ENCODE measurements around the gene DNM1L. TPM values are rescaled to one million over a fixed set of nuclear protein-coding genes. Genes with fewer than 3 reads are reported as not detected.

DNM1L gene
- total and polyA plus RNA-seq, 9 of the 15 experiments (the other 6 are each of a cell fraction or from before 2014, with no cell fraction given): 24.1 to 82.8 (median 61.5) TPM

GRCh38 chr12:32714772-32715171 lies 35.7 kb downstream of the DNM1L start:
- Histone ChIP-seq H3K27me3 (ENCODE audit: control insufficient read depth in 2 of 2, insufficient read depth in 2 of 2, low read length in 2 of 2) (no peaks in the 10 kb centered on the region), H3K27ac (ENCODE audit: extremely low read depth, low read depth, low read length) (no peak overlapping the region), H3K9ac (ENCODE audit: insufficient read depth in 1 of 2, low read depth in 2 of 2, low read length in 2 of 2) (no peak overlapping the region), H3K79me2 (ENCODE audit: control insufficient read depth, insufficient read depth, low read length) (no peaks in the 10 kb centered on the region), H3K4me3 (no peak overlapping the region), H2AFZ (ENCODE audit: low read depth, low read length) (no peak overlapping the region), H3K9me3 (replicated peaks; ENCODE audit: control insufficient read depth, insufficient read depth, low read depth, low read length) (no peaks in the 10 kb centered on the region), H4K20me1 (replicated peaks; ENCODE audit: control insufficient read depth, insufficient read depth, low read length) (no peaks in the 10 kb centered on the region), H3K9me1 (ENCODE audit: control insufficient read depth, insufficient read depth, low read length) (no peaks in the 10 kb centered on the region), H3K36me3 (ENCODE audit: control insufficient read depth, insufficient read depth, low read length) (peaks cover 60% of the 10 kb centered on the region), H3K4me1 (replicated peaks in 1 of 2; ENCODE audit: control insufficient read depth in 2 of 2, insufficient read depth in 2 of 2, low read length in 2 of 2) (no peaks in the 10 kb centered on the region), H3K4me2 (ENCODE audit: insufficient read depth, low read length) (no peak overlapping the region)
- ATAC-seq (no peak), FAIRE-seq (no peak), DNase-seq (ENCODE audit: extremely low read depth in 1 of 4, low spot score in 3 of 4) (no peak)
- ChIA-PET POLR2A (interaction anchor here (0.8 to 1.6 kb wide), 2 partner anchors 10 to 224 kb away, joined by 3 to 4 read pairs; no protein-coding TSS in a partner anchor), CTCF (ENCODE audit: low intra/inter-chr PET ratio) (no interaction called here)
- BruUV-seq (replicated peaks): no TSS peak
- intact Hi-C loops (cut with micrococcal nuclease) (no loop called here), in situ Hi-C loops (cut with MboI) (no loop called here)
- TF ChIP-seq JUND (IDR thresholded peaks at IDR 0.05; ENCODE audit: borderline replicate concordance, low read depth, low read length) (no peak), JUND (tag; IDR thresholded peaks at IDR 0.05; ENCODE audit: borderline replicate concordance, low read depth, low read length) (no peak), SRSF9 (IDR thresholded peaks at IDR 0.05; ENCODE audit: borderline replicate concordance, low read depth, low read length) (no peak), BACH1 (tag; IDR thresholded peaks at IDR 0.05) (no peak), MTA2 (IDR thresholded peaks at IDR 0.05; ENCODE audit: low read depth) (no peak), NCOA1 (IDR thresholded peaks at IDR 0.05; ENCODE audit: low read depth) (no peak)
- 98% methylated on average over 4 of the region's 4 CpGs for WGBS (ENCODE audit: insufficient coverage, low coverage, missing lambda C conversion rate)

GRCh38 chr12:32718926-32719325 lies 39.8 kb downstream of the DNM1L start:
- ChIA-PET POLR2A (no interaction called here), CTCF (ENCODE audit: low intra/inter-chr PET ratio) (no interaction called here)
- Histone ChIP-seq H4K20me1 (replicated peaks; ENCODE audit: control insufficient read depth, insufficient read depth, low read length) (no peaks in the 10 kb centered on the region), H3K4me1 (replicated peaks in 1 of 2; ENCODE audit: control insufficient read depth in 2 of 2, insufficient read depth in 2 of 2, low read length in 2 of 2) (no peaks in the 10 kb centered on the region), H3K27me3 (ENCODE audit: control insufficient read depth in 2 of 2, insufficient read depth in 2 of 2, low read length in 2 of 2) (no peaks in the 10 kb centered on the region), H3K79me2 (ENCODE audit: control insufficient read depth, insufficient read depth, low read length) (no peaks in the 10 kb centered on the region), H2AFZ (ENCODE audit: low read depth, low read length) (no peak overlapping the region), H3K36me3 (ENCODE audit: control insufficient read depth, insufficient read depth, low read length) (peaks cover 59% of the 10 kb centered on the region; the same call in 2 of the 3 replicates), H3K9me1 (ENCODE audit: control insufficient read depth, insufficient read depth, low read length) (no peaks in the 10 kb centered on the region), H3K9me3 (replicated peaks; ENCODE audit: control insufficient read depth, insufficient read depth, low read depth, low read length) (no peaks in the 10 kb centered on the region), H3K4me2 (ENCODE audit: insufficient read depth, low read length) (no peak overlapping the region), H3K27ac (ENCODE audit: extremely low read depth, low read depth, low read length) (no peak overlapping the region), H3K4me3 (no peak overlapping the region), H3K9ac (ENCODE audit: insufficient read depth in 1 of 2, low read depth in 2 of 2, low read length in 2 of 2) (no peak overlapping the region)
- WGBS (ENCODE audit: insufficient coverage, low coverage, missing lambda C conversion rate): 100% methylated on average over 2 of the region's 2 CpGs
- BruUV-seq (replicated peaks): no TSS peak
- DNase-seq (ENCODE audit: extremely low read depth in 1 of 4, low spot score in 3 of 4): no peak
- ATAC-seq: no peak
- no peak for FAIRE-seq
- intact Hi-C loops (cut with micrococcal nuclease): no loop called here
- in situ Hi-C loops (cut with MboI): no loop called here
- TF ChIP-seq STAT5A (IDR thresholded peaks at IDR 0.05; ENCODE audit: borderline replicate concordance, low read length) (no peak), ARNT (IDR thresholded peaks at IDR 0.05) (no peak), ZMIZ1 (IDR thresholded peaks at IDR 0.05; ENCODE audit: low read depth in 2 of 2, low read length in 2 of 2) (no peak), NR2C1 (IDR thresholded peaks at IDR 0.05) (no peak), NR2C1 (tag; IDR thresholded peaks at IDR 0.05) (no peak)
